Neural crest cell (in vitro differentiated cells): ENCODE data around the gene CCDC149. TPM values are rescaled to one million over a fixed set of nuclear protein-coding genes. Genes with fewer than 3 reads are reported as not detected.

Source experiments
- DNase-seq: peaks from one replicate; pipeline ENCODE4 v3.0.0; 2021; ENCODE audit warnings: low read depth, mixed read lengths, low spot score
- H3K27ac Mint-ChIP-seq: one replicate; pipeline ENCODE4 v1.8.0; 2021; ENCODE audit warnings: mild to moderate bottlenecking, mixed read lengths; ENCODE audit not compliant: unreplicated experiment
- H3K27me3 Mint-ChIP-seq: 2 replicates; pipeline ENCODE4 v1.8.0; 2021; ENCODE audit warnings: low read depth, mild to moderate bottlenecking, mixed read lengths
- H3K36me3 Mint-ChIP-seq: 2 replicates; pipeline ENCODE4 v1.8.0; 2021; ENCODE audit warnings: low read depth, mild to moderate bottlenecking, mixed read lengths
- H3K4me1 Mint-ChIP-seq: 2 replicates; pipeline ENCODE4 v1.8.0; 2021; ENCODE audit warnings: mixed read lengths
- H3K4me3 Mint-ChIP-seq: one replicate; pipeline ENCODE4 v1.8.0; 2021; ENCODE audit warnings: mild to moderate bottlenecking, mixed read lengths
- H3K9me3 Mint-ChIP-seq: 2 replicates; pipeline ENCODE4 v1.8.0; 2021; ENCODE audit warnings: mixed read lengths
- CTCF ChIP-seq: fragments of 200-600 bp; sonication (generic); conservative IDR thresholded peaks from 2 replicates; pipeline ENCODE4 v1.5.0; 2021; ENCODE audit warnings: antibody characterized with exemption, mild to moderate bottlenecking
- total RNA-seq: library from RNA; stranded (reverse); gene quantifications from 2 replicates; pipeline ENCODE4 v1.2.1, GENCODE V29; 2021

The CCDC149 gene
- total RNA-seq, 1 donor from 2014 or later = 11.9 TPM

- H3K9me3 Mint-ChIP-seq = no peaks in the 10 kb centered on the region
- H3K27ac Mint-ChIP-seq = peak overlapping the region; percentile 35
- H3K27me3 Mint-ChIP-seq = no peaks in the 10 kb centered on the region
- H3K4me3 Mint-ChIP-seq = no peak overlapping the region
- no peaks in the 10 kb centered on the region for H3K36me3 Mint-ChIP-seq
- no peak for DNase-seq
- peaks cover 18% of the 10 kb centered on the region for H3K4me1 Mint-ChIP-seq
- TF ChIP-seq CTCF = no peak
These were observed 59.7 kb downstream of the CCDC149 start for GRCh38 chr4:24853142-24853541.

GRCh38 chr4:24850674-24851073, 62.2 kb downstream of the CCDC149 start:
- H3K27ac Mint-ChIP-seq = no peak overlapping the region
- no peaks in the 10 kb centered on the region for H3K9me3 Mint-ChIP-seq
- no peaks in the 10 kb centered on the region for H3K27me3 Mint-ChIP-seq
- TF ChIP-seq CTCF = no peak
- H3K36me3 Mint-ChIP-seq = no peaks in the 10 kb centered on the region
- peaks cover 13% of the 10 kb centered on the region for H3K4me1 Mint-ChIP-seq
- DNase-seq = no peak
- no peak overlapping the region for H3K4me3 Mint-ChIP-seq

- Mint-ChIP-seq H3K9me3 (no peaks in the 10 kb centered on the region), H3K27ac (no peak overlapping the region), H3K4me1 (peaks cover 13% of the 10 kb centered on the region), H3K4me3 (no peak overlapping the region), H3K27me3 (no peaks in the 10 kb centered on the region), H3K36me3 (no peaks in the 10 kb centered on the region)
- no peak for TF ChIP-seq CTCF
- DNase-seq = no peak
These were observed 63.1 kb downstream of the CCDC149 start for GRCh38 chr4:24849756-24850155.

- no peaks in the 10 kb centered on the region for H3K36me3 Mint-ChIP-seq
- no peak for TF ChIP-seq CTCF
- no peaks in the 10 kb centered on the region for H3K27me3 Mint-ChIP-seq
- no peak overlapping the region for H3K27ac Mint-ChIP-seq
- DNase-seq = no peak
- H3K4me3 Mint-ChIP-seq = no peak overlapping the region
- no peaks in the 10 kb centered on the region for H3K9me3 Mint-ChIP-seq
- H3K4me1 Mint-ChIP-seq = peaks cover 13% of the 10 kb centered on the region
These were observed 63.5 kb downstream of the CCDC149 start for GRCh38 chr4:24849351-24849750.

- Mint-ChIP-seq H3K4me3 (no peak overlapping the region), H3K4me1 (peaks cover 3% of the 10 kb centered on the region), H3K27me3 (no peaks in the 10 kb centered on the region), H3K27ac (no peak overlapping the region), H3K36me3 (no peaks in the 10 kb centered on the region), H3K9me3 (no peaks in the 10 kb centered on the region)
- no peak for TF ChIP-seq CTCF
- no peak for DNase-seq
These were observed 66.1 kb downstream of the CCDC149 start for GRCh38 chr4:24846716-24847115.

- TF ChIP-seq CTCF = no peak
- DNase-seq = no peak
- no peak overlapping the region for H3K27ac Mint-ChIP-seq
- H3K4me1 Mint-ChIP-seq = peaks cover 4% of the 10 kb centered on the region
- no peaks in the 10 kb centered on the region for H3K36me3 Mint-ChIP-seq
- H3K4me3 Mint-ChIP-seq = no peak overlapping the region
- no peaks in the 10 kb centered on the region for H3K9me3 Mint-ChIP-seq
- H3K27me3 Mint-ChIP-seq = no peaks in the 10 kb centered on the region
These were observed 66.9 kb downstream of the CCDC149 start for GRCh38 chr4:24845902-24846301.
